ENCODE measurements around the gene DCTN3. TPM values are rescaled to one million over a fixed set of nuclear protein-coding genes. Genes with fewer than 3 reads are reported as not detected.

The DCTN3 gene
- total and polyA plus RNA-seq, 10 of the 15 experiments (the other 5 are each of a cell fraction or from before 2014, with no cell fraction given): 19.0 to 120 (median 71.8) TPM

DNA sequence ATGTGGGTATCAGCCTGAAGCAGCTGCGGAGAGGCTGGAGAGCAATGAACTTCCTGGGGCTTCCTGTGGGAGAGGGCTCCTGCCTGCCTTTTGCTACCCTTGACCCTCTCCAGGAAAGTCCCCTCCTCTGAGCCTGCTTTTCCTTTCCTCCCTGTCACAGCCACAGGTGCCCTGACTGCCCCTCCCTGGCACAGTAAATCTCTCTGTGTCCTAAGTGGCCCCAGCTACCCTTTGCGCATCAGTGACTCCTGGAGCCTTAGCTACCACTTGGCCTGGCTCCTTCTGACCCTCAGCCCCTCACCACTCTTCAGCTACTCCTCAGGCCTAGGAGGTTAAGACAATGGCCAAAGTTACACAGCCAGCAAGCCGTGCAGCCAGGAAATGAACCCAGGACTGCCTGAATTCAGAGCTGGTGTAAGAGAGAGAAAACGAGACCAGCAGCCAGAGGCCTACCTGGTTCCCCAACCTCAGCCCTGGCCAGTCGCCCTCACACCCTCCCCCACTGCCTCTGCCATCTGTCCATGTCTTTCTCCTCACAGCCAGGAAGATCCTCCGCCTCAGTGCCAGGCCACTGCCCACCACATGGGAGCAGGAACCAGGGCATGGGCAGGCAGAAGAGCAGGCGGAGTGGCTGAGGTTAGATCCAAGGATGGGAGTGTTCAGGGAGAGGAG is 49.4 kb downstream of the DCTN3 start:
- Histone ChIP-seq H3K4me3 (no peak overlapping the region), H2AFZ (ENCODE audit: control insufficient read depth, low read depth, low read length) (no peak overlapping the region), H3K36me3 (ENCODE audit: control insufficient read depth in 2 of 2, insufficient read depth in 2 of 2, low read length in 1 of 2) (no peaks in the 10 kb centered on the region), H3K9ac (ENCODE audit: control insufficient read depth, insufficient read depth, low read length) (no peak overlapping the region), H3K4me2 (ENCODE audit: control insufficient read depth, insufficient read depth) (no peak overlapping the region), H3K27me3 (replicated peaks in 1 of 2; ENCODE audit: control insufficient read depth in 2 of 2, insufficient read depth in 2 of 2, low read length in 1 of 2) (peaks cover 6 to 9% of the 10 kb centered on the region in 2 experiments; a peak in 3 of 4 replicates), H3K27ac (ENCODE audit: control insufficient read depth, insufficient read depth) (no peak overlapping the region), H3K4me1 (ENCODE audit: control insufficient read depth, insufficient read depth, low read length) (no peaks in the 10 kb centered on the region), H3K9me3 (replicated peaks; ENCODE audit: control insufficient read depth, insufficient read depth, low read length) (no peaks in the 10 kb centered on the region), H4K20me1 (ENCODE audit: control insufficient read depth, insufficient read depth) (no peaks in the 10 kb centered on the region), H3K79me2 (ENCODE audit: control insufficient read depth, insufficient read depth, low read length) (no peaks in the 10 kb centered on the region)
- ChIA-PET CTCF (interaction anchor here (1.3 to 2.1 kb wide), 2 partner anchors 23 to 167 kb away, joined by 4 to 6 read pairs; no protein-coding TSS in a partner anchor), SMC1A (ENCODE audit: uncharacterized antibody, unreplicated experiment) (no interaction called here), POLR2A (no interaction called here), RAD21 (ENCODE audit: unreplicated experiment) (no interaction called here)
- WGBS (ENCODE audit: insufficient coverage, insufficient replicate concordance, low lambda C conversion rate, missing lambda C conversion rate): 20% methylated on average over 7 of the region's 7 CpGs
- no peak for FAIRE-seq
- no peak for DNase-seq (ENCODE audit: low read depth, low spot score)
- BruUV-seq (replicated peaks): no TSS peak
- in situ Hi-C loops (cut with MboI) (no loop called here), intact Hi-C loops (cut with micrococcal nuclease; ENCODE audit: unreplicated experiment) (no loop called here)
- TF ChIP-seq MXI1 (IDR thresholded peaks at IDR 0.05; ENCODE audit: low read depth, low read length) (no peak), ZNF24 (IDR thresholded peaks at IDR 0.05) (no peak), STAT3 (IDR thresholded peaks at IDR 0.05; ENCODE audit: low read depth, low read length) (no peak), BHLHE40 (IDR thresholded peaks at IDR 0.05; ENCODE audit: borderline replicate concordance in 1 of 2, low read depth in 2 of 2, low read length in 1 of 2) (no peak), EP300 (IDR thresholded peaks at IDR 0.05; ENCODE audit: borderline replicate concordance in 1 of 2, control insufficient read depth in 1 of 2, low read depth in 2 of 2, low read length in 2 of 2) (no peak), BACH1 (IDR thresholded peaks at IDR 0.05; ENCODE audit: borderline replicate concordance) (no peak), CBFB (IDR thresholded peaks at IDR 0.05; ENCODE audit: low read depth) (no peak)
- TF ChIP-seq, protein P1, sequence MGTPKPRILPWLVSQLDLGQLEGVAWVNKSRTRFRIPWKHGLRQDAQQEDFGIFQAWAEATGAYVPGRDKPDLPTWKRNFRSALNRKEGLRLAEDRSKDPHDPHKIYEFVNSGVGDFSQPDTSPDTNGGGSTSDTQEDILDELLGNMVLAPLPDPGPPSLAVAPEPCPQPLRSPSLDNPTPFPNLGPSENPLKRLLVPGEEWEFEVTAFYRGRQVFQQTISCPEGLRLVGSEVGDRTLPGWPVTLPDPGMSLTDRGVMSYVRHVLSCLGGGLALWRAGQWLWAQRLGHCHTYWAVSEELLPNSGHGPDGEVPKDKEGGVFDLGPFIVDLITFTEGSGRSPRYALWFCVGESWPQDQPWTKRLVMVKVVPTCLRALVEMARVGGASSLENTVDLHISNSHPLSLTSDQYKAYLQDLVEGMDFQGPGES (IDR thresholded peaks at IDR 0.05): no peak
- TF ChIP-seq, protein P2, sequence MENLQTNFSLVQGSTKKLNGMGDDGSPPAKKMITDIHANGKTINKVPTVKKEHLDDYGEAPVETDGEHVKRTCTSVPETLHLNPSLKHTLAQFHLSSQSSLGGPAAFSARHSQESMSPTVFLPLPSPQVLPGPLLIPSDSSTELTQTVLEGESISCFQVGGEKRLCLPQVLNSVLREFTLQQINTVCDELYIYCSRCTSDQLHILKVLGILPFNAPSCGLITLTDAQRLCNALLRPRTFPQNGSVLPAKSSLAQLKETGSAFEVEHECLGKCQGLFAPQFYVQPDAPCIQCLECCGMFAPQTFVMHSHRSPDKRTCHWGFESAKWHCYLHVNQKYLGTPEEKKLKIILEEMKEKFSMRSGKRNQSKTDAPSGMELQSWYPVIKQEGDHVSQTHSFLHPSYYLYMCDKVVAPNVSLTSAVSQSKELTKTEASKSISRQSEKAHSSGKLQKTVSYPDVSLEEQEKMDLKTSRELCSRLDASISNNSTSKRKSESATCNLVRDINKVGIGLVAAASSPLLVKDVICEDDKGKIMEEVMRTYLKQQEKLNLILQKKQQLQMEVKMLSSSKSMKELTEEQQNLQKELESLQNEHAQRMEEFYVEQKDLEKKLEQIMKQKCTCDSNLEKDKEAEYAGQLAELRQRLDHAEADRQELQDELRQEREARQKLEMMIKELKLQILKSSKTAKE (IDR thresholded peaks at IDR 0.05; ENCODE audit: low read depth, poor library complexity, severe bottlenecking): no peak
- TF ChIP-seq, protein P3, sequence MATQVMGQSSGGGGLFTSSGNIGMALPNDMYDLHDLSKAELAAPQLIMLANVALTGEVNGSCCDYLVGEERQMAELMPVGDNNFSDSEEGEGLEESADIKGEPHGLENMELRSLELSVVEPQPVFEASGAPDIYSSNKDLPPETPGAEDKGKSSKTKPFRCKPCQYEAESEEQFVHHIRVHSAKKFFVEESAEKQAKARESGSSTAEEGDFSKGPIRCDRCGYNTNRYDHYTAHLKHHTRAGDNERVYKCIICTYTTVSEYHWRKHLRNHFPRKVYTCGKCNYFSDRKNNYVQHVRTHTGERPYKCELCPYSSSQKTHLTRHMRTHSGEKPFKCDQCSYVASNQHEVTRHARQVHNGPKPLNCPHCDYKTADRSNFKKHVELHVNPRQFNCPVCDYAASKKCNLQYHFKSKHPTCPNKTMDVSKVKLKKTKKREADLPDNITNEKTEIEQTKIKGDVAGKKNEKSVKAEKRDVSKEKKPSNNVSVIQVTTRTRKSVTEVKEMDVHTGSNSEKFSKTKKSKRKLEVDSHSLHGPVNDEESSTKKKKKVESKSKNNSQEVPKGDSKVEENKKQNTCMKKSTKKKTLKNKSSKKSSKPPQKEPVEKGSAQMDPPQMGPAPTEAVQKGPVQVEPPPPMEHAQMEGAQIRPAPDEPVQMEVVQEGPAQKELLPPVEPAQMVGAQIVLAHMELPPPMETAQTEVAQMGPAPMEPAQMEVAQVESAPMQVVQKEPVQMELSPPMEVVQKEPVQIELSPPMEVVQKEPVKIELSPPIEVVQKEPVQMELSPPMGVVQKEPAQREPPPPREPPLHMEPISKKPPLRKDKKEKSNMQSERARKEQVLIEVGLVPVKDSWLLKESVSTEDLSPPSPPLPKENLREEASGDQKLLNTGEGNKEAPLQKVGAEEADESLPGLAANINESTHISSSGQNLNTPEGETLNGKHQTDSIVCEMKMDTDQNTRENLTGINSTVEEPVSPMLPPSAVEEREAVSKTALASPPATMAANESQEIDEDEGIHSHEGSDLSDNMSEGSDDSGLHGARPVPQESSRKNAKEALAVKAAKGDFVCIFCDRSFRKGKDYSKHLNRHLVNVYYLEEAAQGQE (IDR thresholded peaks at IDR 0.05; ENCODE audit: low read depth, low read length): no peak
- TF ChIP-seq, protein P4, sequence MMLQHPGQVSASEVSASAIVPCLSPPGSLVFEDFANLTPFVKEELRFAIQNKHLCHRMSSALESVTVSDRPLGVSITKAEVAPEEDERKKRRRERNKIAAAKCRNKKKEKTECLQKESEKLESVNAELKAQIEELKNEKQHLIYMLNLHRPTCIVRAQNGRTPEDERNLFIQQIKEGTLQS (IDR thresholded peaks at IDR 0.05; ENCODE audit: borderline replicate concordance, extremely low read depth, low read depth, low read length): no peak
- TF ChIP-seq, protein P5, sequence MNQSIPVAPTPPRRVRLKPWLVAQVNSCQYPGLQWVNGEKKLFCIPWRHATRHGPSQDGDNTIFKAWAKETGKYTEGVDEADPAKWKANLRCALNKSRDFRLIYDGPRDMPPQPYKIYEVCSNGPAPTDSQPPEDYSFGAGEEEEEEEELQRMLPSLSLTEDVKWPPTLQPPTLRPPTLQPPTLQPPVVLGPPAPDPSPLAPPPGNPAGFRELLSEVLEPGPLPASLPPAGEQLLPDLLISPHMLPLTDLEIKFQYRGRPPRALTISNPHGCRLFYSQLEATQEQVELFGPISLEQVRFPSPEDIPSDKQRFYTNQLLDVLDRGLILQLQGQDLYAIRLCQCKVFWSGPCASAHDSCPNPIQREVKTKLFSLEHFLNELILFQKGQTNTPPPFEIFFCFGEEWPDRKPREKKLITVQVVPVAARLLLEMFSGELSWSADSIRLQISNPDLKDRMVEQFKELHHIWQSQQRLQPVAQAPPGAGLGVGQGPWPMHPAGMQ (IDR thresholded peaks at IDR 0.05; ENCODE audit: borderline replicate concordance): no peak
- peak; percentile 14; the same call in 1 of the 3 replicates for ATAC-seq

Data from GM12878 (cell line).